B cell (primary cell): ENCODE results near the gene WBP4. TPM values are rescaled to one million over a fixed set of nuclear protein-coding genes. Genes with fewer than 3 reads are reported as not detected.

Source experiments
- ATAC-seq: fragments of 200-7000 bp; cut with Tn5 transposase; one replicate; pipeline ENCODE4 v1.10.0; 2021; ENCODE audit warnings: low read depth, mild to moderate bottlenecking, moderate number of reproducible peaks, moderate library complexity
- CTCF ChIA-PET: fragments of 350-600 bp; sonication (Branson Sonifier 250); formaldehyde crosslinking; loops from one replicate; lab custom pipeline; 2021; ENCODE audit warnings: antibody characterized with exemption, inconsistent platforms; lab: Charles Lee
- POLR2A ChIA-PET: fragments of 350-600 bp; sonication (Branson Sonifier 250); formaldehyde crosslinking; loops from one replicate; lab custom pipeline; 2021; ENCODE audit warnings: antibody characterized with exemption; lab: Charles Lee
- DNase-seq: peaks from one replicate; pipeline ENCODE4 v3.0.0; 2013
- H2AFZ ChIP-seq: 2 replicates; pipeline ENCODE4 v1.6.1; 2012; ENCODE audit warnings: mild to moderate bottlenecking, low read depth, low read length; ENCODE audit not compliant: insufficient read depth, poor library complexity, severe bottlenecking
- H3K27ac ChIP-seq, 2 donors: 1 replicate in 1 of 2; 2 replicates in 1 of 2; pipeline ENCODE4 v1.5.1; 2012 to 2013; ENCODE audit warnings: low read length in 2 of 2, mild to moderate bottlenecking in 2 of 2, moderate library complexity in 1 of 2
- H3K27me3 ChIP-seq, 4 experiments: fragments of 200-600 bp in 1 of 4; sonication (generic) in 1 of 4; replicated peaks in 1 of 4; 1 replicate in 2 of 4; 2 replicates in 2 of 4; pipeline versions ENCODE4 v1.6.1 to v1.7.0; 2013 to 2016; ENCODE audit warnings: low read length in 3 of 4, mild to moderate bottlenecking in 2 of 4, mixed read lengths in 1 of 4, moderate library complexity in 1 of 4; ENCODE audit not compliant: insufficient read depth in 4 of 4, control insufficient read depth in 3 of 4; ENCODE audit errors: control extremely low read depth in 1 of 4
- H3K36me3 ChIP-seq, 2 experiments: replicated peaks in 1 of 2; 1 replicate in 1 of 2; 2 replicates in 1 of 2; pipeline versions ENCODE4 v1.6.1 to v1.7.1; 2013; ENCODE audit warnings: low read length in 1 of 2; ENCODE audit not compliant: insufficient read depth in 2 of 2, control insufficient read depth in 1 of 2; ENCODE audit errors: control extremely low read depth in 1 of 2, extremely low read depth in 1 of 2
- H3K4me1 ChIP-seq, 2 donors: fragments of 200-600 bp in 1 of 2; sonication (generic) in 1 of 2; 1 replicate in 1 of 2; 2 replicates in 1 of 2; pipeline versions ENCODE4 v1.5.1 to v1.6.1; 2013 to 2017; ENCODE audit warnings: low read length in 2 of 2; ENCODE audit not compliant: control insufficient read depth in 2 of 2, insufficient read depth in 2 of 2
- H3K4me2 ChIP-seq: replicated peaks from 2 replicates; pipeline ENCODE3; 2012; ENCODE audit warnings: mild to moderate bottlenecking, low read depth, low read length; ENCODE audit not compliant: poor library complexity, severe bottlenecking
- H3K4me3 ChIP-seq, 5 experiments: fragments of 200-600 bp in 1 of 5; sonication (generic) in 1 of 5; 1 replicate in 3 of 5; 2 replicates in 2 of 5; pipeline versions ENCODE4 v1.5.1 to v1.7.0; 2011 to 2016; ENCODE audit warnings: low read length in 4 of 5, mild to moderate bottlenecking in 4 of 5, low read depth in 2 of 5, control low read depth in 1 of 5, moderate library complexity in 1 of 5; ENCODE audit not compliant: insufficient read depth in 1 of 5; ENCODE audit errors: control extremely low read depth in 1 of 5, extremely low read depth in 1 of 5
- H3K79me2 ChIP-seq: fragments of 200-600 bp; sonication (generic); one replicate; pipeline ENCODE4 v1.6.0; 2016; ENCODE audit warnings: low read length; ENCODE audit not compliant: control insufficient read depth, insufficient read depth
- H3K9ac ChIP-seq: fragments of 200-600 bp; sonication (generic); 2 replicates; pipeline ENCODE4 v1.6.1; 2017; ENCODE audit warnings: mild to moderate bottlenecking, low read length, moderate library complexity
- H3K9me3 ChIP-seq, 3 donors: one replicate each; pipeline versions ENCODE4 v1.6.1 to v1.7.1; 2013; ENCODE audit warnings: low read length in 2 of 3; ENCODE audit not compliant: control insufficient read depth in 2 of 3, insufficient read depth in 1 of 3; ENCODE audit errors: control extremely low read depth in 1 of 3
- H4K20me1 ChIP-seq: 2 replicates; pipeline ENCODE4 v1.6.0; 2012; ENCODE audit warnings: mild to moderate bottlenecking, low read length; ENCODE audit not compliant: insufficient read depth, control insufficient read depth, poor library complexity, severe bottlenecking
- H3K27ac Mint-ChIP-seq: one replicate; pipeline ENCODE4 v1.8.0; 2021; ENCODE audit warnings: mixed read lengths
- H3K27me3 Mint-ChIP-seq: one replicate; pipeline ENCODE4 v1.8.0; 2021; ENCODE audit warnings: mixed read lengths
- H3K4me1 Mint-ChIP-seq: one replicate; pipeline ENCODE4 v1.8.0; 2021; ENCODE audit warnings: mixed read lengths
- H3K4me3 Mint-ChIP-seq: one replicate; pipeline ENCODE4 v1.8.0; 2021; ENCODE audit warnings: mixed read lengths
- H3K9me3 Mint-ChIP-seq: one replicate; pipeline ENCODE4 v1.8.0; 2022; ENCODE audit warnings: mixed read lengths; ENCODE audit not compliant: insufficient read depth
- CTCF ChIP-seq: fragments of 200-600 bp; IDR thresholded peaks from one replicate; pipeline ENCODE4 v1.8.0; 2022; ENCODE audit warnings: antibody characterized with exemption, mild to moderate bottlenecking
- EZH2 ChIP-seq: IDR thresholded peaks from 2 replicates; pipeline ENCODE4 v1.6.1; 2012; ENCODE audit warnings: borderline replicate concordance, low read depth, mild to moderate bottlenecking, moderate library complexity, low read length; ENCODE audit not compliant: insufficient read depth, poor library complexity, severe bottlenecking
- WGBS: methylation state at CpG from one replicate; pipeline ENCODE4 v1.1.5; 2013; ENCODE audit warnings: missing lambda C conversion rate; ENCODE audit not compliant: insufficient coverage; 5-methylcytosine and 5-hydroxymethylcytosine counted together
- intact Hi-C: fragments of 100-400 bp; cut with micrococcal nuclease; formaldehyde crosslinking; loops from one replicate; pipeline ENCODE4 v1.10.0; 2022
- polyA plus RNA-seq: library from polyadenylated mRNA; depleted of rRNA; stranded (reverse); fragments of >200 nt; gene quantifications from 2 replicates; pipeline ENCODE4 v1.2.3, GENCODE V29; 2012
- total RNA-seq, 2 donors: library from RNA; stranded (reverse); fragments of 120-200 nt in 1 of 2; gene quantifications; 1 replicate in 1 of 2; 2 replicates in 1 of 2; pipeline versions ENCODE4 v1.2.3 to v1.2.4, GENCODE V29; 2013 to 2022

The WBP4 gene
- total and polyA plus RNA-seq, 2 donors (not counting 1 experiment from before 2014, with no cell fraction given): 1.8 to 10.4 TPM

DNA sequence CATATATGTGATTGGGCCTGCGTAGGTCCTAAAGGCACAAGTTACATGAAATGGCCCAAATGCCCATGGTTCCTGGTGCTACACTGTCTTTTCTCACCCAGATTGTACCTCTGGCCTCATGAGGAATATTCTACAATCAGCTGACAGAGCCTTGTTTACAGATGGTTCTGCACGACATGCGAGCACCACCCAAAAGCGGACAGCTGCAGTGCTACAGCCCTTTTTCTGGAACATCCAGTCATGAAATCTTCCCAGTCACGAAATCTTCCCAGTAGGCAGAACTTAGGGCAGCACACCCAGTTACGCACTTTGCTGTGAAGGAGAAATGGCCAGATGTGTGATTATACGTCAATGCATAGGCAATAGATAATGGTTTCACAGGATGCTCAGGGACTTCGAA is 34.5 kb upstream of the WBP4 start:
- Histone ChIP-seq H3K4me1 (peaks cover 2 to 3% of the 10 kb centered on the region in 2 donors), H3K27ac (no peak overlapping the region), H3K4me2 (no peak overlapping the region), H3K36me3 (peaks cover 0 to 3% of the 10 kb centered on the region in 2 experiments), H3K79me2 (peaks cover 89% of the 10 kb centered on the region), H3K27me3 (no peaks in the 10 kb centered on the region), H4K20me1 (no peaks in the 10 kb centered on the region), H3K9me3 (no peaks in the 10 kb centered on the region), H2AFZ (no peak overlapping the region), H3K9ac (no peak overlapping the region), H3K4me3 (no peak overlapping the region)
- POLR2A ChIA-PET: no interaction called here
- no peaks in the 10 kb centered on the region for H3K9me3 Mint-ChIP-seq
- ATAC-seq (no peak), DNase-seq (no peak)
- H3K4me3 Mint-ChIP-seq: no peak overlapping the region
- no peak overlapping the region for H3K27ac Mint-ChIP-seq
- H3K27me3 Mint-ChIP-seq: no peaks in the 10 kb centered on the region
- 99% methylated on average over 8 of the region's 8 CpGs for WGBS
- CTCF ChIA-PET: interaction anchor here (1.0 to 2.7 kb wide), 2 partner anchors 31 to 52 kb away, joined by 3 to 7 read pairs; no protein-coding TSS in a partner anchor
- TF ChIP-seq EZH2: no peak
- TF ChIP-seq CTCF: no peak
- H3K4me1 Mint-ChIP-seq: peaks cover 14% of the 10 kb centered on the region
- intact Hi-C loops: no loop called here

DNA sequence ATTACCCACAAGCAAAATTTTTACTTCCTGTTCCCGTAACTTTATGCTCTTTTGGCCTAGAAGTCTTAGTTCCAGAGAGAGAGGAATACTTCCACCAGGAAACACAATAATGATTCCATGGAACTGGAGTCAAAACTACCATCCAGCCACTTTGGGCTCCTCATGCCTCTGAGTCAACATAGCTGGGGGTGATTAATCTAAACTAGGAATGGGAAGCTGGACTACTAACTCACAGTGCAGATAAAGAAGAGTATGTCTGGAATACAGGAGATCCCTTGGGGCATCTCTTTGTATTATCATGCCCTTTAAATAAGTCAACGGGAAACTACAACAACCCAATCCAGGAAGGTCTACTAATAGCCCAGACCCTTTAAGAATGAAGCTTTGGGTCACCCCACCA is 33.3 kb upstream of the WBP4 start:
- Mint-ChIP-seq H3K27ac (no peak overlapping the region), H3K27me3 (no peaks in the 10 kb centered on the region), H3K9me3 (no peaks in the 10 kb centered on the region), H3K4me3 (no peak overlapping the region), H3K4me1 (peaks cover 18% of the 10 kb centered on the region)
- H4K20me1 ChIP-seq: no peaks in the 10 kb centered on the region
- TF ChIP-seq CTCF (no peak), EZH2 (no peak)
- no peaks in the 10 kb centered on the region for H3K27me3 ChIP-seq
- CTCF ChIA-PET: interaction anchor here (0.9 to 2.7 kb wide), 3 partner anchors 35 to 251 kb away, joined by 3 to 7 read pairs (median 4); no protein-coding TSS in a partner anchor
- ATAC-seq: no peak
- no peaks in the 10 kb centered on the region for H3K9me3 ChIP-seq
- intact Hi-C loops: no loop called here
- no peak overlapping the region for H3K27ac ChIP-seq
- peaks cover 2 to 3% of the 10 kb centered on the region in 2 donors for H3K4me1 ChIP-seq
- H3K9ac ChIP-seq: no peak overlapping the region
- H2AFZ ChIP-seq: no peak overlapping the region
- H3K36me3 ChIP-seq: peaks cover 0 to 3% of the 10 kb centered on the region in 2 experiments
- no CpG with 5 or more reads among the region's 2 CpGs for WGBS
- peaks cover 88% of the 10 kb centered on the region for H3K79me2 ChIP-seq
- no peak overlapping the region for H3K4me3 ChIP-seq
- H3K4me2 ChIP-seq: no peak overlapping the region
- no peak for DNase-seq
- POLR2A ChIA-PET: no interaction called here
